Activated CD8-positive, alpha-beta memory T cell treated with anti-CD3 and anti-CD28 coated beads, Interleukin-2, amount 50 U/mL, for 4 hours (primary cell): Measurements from ENCODE around the gene ALKBH5.

Experiments
- DNase-seq: peaks from one replicate; pipeline ENCODE4 v3.0.0-alpha.2; 2020

The ALKBH5 gene

GRCh38 chr17:18225642-18226283, 42.1 kb downstream of the ALKBH5 start:
- no peak for DNase-seq

GRCh38 chr17:18226284-18226945, 42.8 kb downstream of the ALKBH5 start:
- DNase-seq, result no peak

GRCh38 chr17:18227635-18228034, 44.0 kb downstream of the ALKBH5 start:
- no peak for DNase-seq

- DNase-seq, result no peak
Observed at GRCh38 chr17:18228176-18228682, 44.6 kb downstream of the ALKBH5 start.

GRCh38 chr17:18229254-18229653, 45.6 kb downstream of the ALKBH5 start:
- no peak for DNase-seq

- DNase-seq, result no peak
Observed at GRCh38 chr17:18229771-18230170, 46.1 kb downstream of the ALKBH5 start.

- DNase-seq, result no peak
Observed at GRCh38 chr17:18230288-18231141, 46.9 kb downstream of the ALKBH5 start.

- no peak for DNase-seq
Observed at GRCh38 chr17:18231164-18231563, 47.5 kb downstream of the ALKBH5 start.

GRCh38 chr17:18233803-18234518, 50.3 kb downstream of the ALKBH5 start:
- no peak for DNase-seq

- no peak for DNase-seq
Observed at GRCh38 chr17:18234853-18235380, 51.3 kb downstream of the ALKBH5 start.

- DNase-seq, result no peak
Observed at GRCh38 chr17:18235743-18236256, 52.2 kb downstream of the ALKBH5 start.

GRCh38 chr17:18236494-18236893, 52.9 kb downstream of the ALKBH5 start:
- DNase-seq, result no peak

- DNase-seq, result no peak
Observed at GRCh38 chr17:18237461-18237860, 53.8 kb downstream of the ALKBH5 start.

GRCh38 chr17:18238299-18238698, 54.7 kb downstream of the ALKBH5 start:
- DNase-seq, result no peak

GRCh38 chr17:18240449-18240848, 56.8 kb downstream of the ALKBH5 start:
- no peak for DNase-seq

- no peak for DNase-seq
Observed at GRCh38 chr17:18241229-18241871, 57.7 kb downstream of the ALKBH5 start.

- DNase-seq, result no peak
Observed at GRCh38 chr17:18245038-18245776, 61.6 kb downstream of the ALKBH5 start.

GRCh38 chr17:18246109-18246725, 62.6 kb downstream of the ALKBH5 start:
- no peak for DNase-seq

GRCh38 chr17:18246880-18247612, 63.4 kb downstream of the ALKBH5 start:
- DNase-seq, result no peak

GRCh38 chr17:18247613-18248001, 64.0 kb downstream of the ALKBH5 start:
- DNase-seq, result no peak
